Measurements from ENCODE around the gene PCGF3. TPM values are rescaled to one million over a fixed set of nuclear protein-coding genes. Genes with fewer than 3 reads are reported as not detected.

PCGF3 gene
- total and polyA plus RNA-seq, 9 of the 15 experiments (the other 6 are each of a cell fraction or from before 2014, with no cell fraction given) = 2.6 to 46.1 (median 20.3) TPM

DNA sequence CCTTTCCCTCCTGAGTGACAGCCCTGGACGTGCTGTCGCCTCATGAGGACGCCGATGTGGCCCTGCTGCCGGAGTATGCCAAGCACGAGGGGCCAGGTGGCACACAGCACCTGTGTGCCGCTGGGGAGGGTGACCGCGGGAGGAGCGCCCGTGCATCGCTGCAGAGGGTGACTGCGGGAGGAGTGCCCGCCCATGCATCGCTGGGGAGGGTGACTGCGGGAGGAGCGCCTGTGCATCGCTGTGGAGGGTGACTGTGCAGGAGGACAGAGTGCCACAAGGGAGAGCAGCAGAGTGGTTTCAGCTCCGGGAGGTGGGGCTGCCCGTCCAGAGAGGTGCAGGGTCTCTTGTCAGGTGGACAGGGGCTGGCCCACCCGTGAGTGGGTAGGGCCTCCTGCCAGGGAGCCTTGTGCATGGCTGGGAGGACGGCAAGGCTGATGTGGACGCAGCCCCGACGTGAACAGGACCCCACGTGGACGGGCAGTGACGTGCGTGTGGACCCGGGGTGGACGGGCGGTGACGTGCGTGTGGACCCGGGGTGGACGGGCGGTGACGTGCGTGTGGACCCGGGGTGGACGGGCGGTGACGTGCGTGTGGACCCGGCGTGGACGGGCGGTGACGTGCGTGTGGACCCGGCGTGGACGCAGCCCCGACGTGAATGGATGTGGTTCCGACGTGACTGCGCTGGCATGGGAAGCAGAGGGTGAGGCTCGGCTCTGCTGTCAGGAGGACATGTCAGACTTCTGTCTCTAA lies 14.7 kb downstream of the PCGF3 start:
- BruUV-seq (replicated peaks) = no TSS peak
- POLR2A ChIA-PET = no interaction called here
- Histone ChIP-seq H3K27me3 (ENCODE audit: control insufficient read depth in 2 of 2, insufficient read depth in 2 of 2, low read length in 2 of 2) (no peaks in the 10 kb centered on the region), H3K9ac (ENCODE audit: insufficient read depth in 1 of 2, low read depth in 2 of 2, low read length in 2 of 2) (no peak overlapping the region), H3K36me3 (ENCODE audit: control insufficient read depth, insufficient read depth, low read length) (peaks cover 16% of the 10 kb centered on the region; the same call in 2 of the 3 replicates), H2AFZ (ENCODE audit: low read depth, low read length) (no peak overlapping the region), H3K4me1 (replicated peaks in 1 of 2; ENCODE audit: control insufficient read depth in 2 of 2, insufficient read depth in 2 of 2, low read length in 2 of 2) (peaks cover 0 to 45% of the 10 kb centered on the region in 2 experiments; a peak in 2 of 5 replicates), H4K20me1 (replicated peaks; ENCODE audit: control insufficient read depth, insufficient read depth, low read length) (no peaks in the 10 kb centered on the region; the same call in 1 of the 2 replicates), H3K79me2 (ENCODE audit: control insufficient read depth, insufficient read depth, low read length) (peaks cover 53% of the 10 kb centered on the region), H3K9me1 (ENCODE audit: control insufficient read depth, insufficient read depth, low read length) (no peaks in the 10 kb centered on the region), H3K27ac (ENCODE audit: extremely low read depth, low read depth, low read length) (no peak overlapping the region), H3K4me3 (no peak overlapping the region), H3K4me2 (ENCODE audit: insufficient read depth, low read length) (no peak overlapping the region), H3K9me3 (replicated peaks; ENCODE audit: control insufficient read depth, insufficient read depth, low read depth, low read length) (peaks cover 1% of the 10 kb centered on the region)
- no peak for FAIRE-seq
- intact Hi-C loops (cut with micrococcal nuclease) = no loop called here
- no peak for ATAC-seq
- CTCF ChIA-PET (ENCODE audit: low intra/inter-chr PET ratio) = no interaction called here
- in situ Hi-C loops (cut with MboI) = no loop called here
- WGBS (ENCODE audit: insufficient coverage, low coverage, missing lambda C conversion rate) = 92% methylated on average over 20 of the region's 59 CpGs
- DNase-seq (ENCODE audit: extremely low read depth in 1 of 4, low spot score in 3 of 4) = no peak
- no peak for TF ChIP-seq ZNF354B (CRISPR knock-in tag; IDR thresholded peaks at IDR 0.05)
- TF ChIP-seq, protein P1, sequence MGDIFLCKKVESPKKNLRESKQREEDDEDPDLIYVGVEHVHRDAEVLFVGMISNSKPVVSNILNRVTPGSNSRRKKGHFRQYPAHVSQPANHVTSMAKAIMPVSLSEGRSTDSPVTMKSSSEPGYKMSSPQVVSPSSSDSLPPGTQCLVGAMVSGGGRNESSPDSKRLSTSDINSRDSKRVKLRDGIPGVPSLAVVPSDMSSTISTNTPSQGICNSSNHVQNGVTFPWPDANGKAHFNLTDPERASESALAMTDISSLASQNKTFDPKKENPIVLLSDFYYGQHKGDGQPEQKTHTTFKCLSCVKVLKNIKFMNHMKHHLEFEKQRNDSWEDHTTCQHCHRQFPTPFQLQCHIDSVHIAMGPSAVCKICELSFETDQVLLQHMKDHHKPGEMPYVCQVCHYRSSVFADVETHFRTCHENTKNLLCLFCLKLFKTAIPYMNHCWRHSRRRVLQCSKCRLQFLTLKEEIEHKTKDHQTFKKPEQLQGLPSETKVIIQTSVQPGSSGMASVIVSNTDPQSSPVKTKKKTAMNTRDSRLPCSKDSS (IDR thresholded peaks at IDR 0.05; ENCODE audit: low read depth, partially characterized antibody) = no peak
- TF ChIP-seq JUN (IDR thresholded peaks at IDR 0.05; ENCODE audit: borderline replicate concordance, low read depth, low read length) = no peak
- no peak for TF ChIP-seq JUN (CRISPR knock-in tag; IDR thresholded peaks at IDR 0.05; ENCODE audit: borderline replicate concordance)
- TF ChIP-seq MEIS2 (IDR thresholded peaks at IDR 0.05; ENCODE audit: partially characterized antibody) = no peak
- no peak for TF ChIP-seq MGA (IDR thresholded peaks at IDR 0.05)
- no peak for TF ChIP-seq SOX6 (IDR thresholded peaks at IDR 0.05)
- no peak for TF ChIP-seq NONO (IDR thresholded peaks at IDR 0.05; ENCODE audit: low read depth in 2 of 2, low read length in 1 of 2)
- no peak for TF ChIP-seq ESRRB (CRISPR knock-in tag; IDR thresholded peaks at IDR 0.05; ENCODE audit: borderline replicate concordance)

Data from K562 (cell line).